ENCODE measurements around the gene OTUB2.
A peak's percentile ranks its signal among the peaks of the same experiment; 100 is the strongest.

Gene OTUB2

GRCh38 chr14:94042433-94043091 is 16.4 kb downstream of the OTUB2 start:
- DNase-seq = no peak

- no peak for DNase-seq
Observed at GRCh38 chr14:94043111-94043755, 17.1 kb downstream of the OTUB2 start.

GRCh38 chr14:94043756-94044475 is 17.8 kb downstream of the OTUB2 start:
- DNase-seq = no peak

GRCh38 chr14:94044476-94045091 is 18.4 kb downstream of the OTUB2 start:
- DNase-seq = no peak

GRCh38 chr14:94045101-94045500 is 19.0 kb downstream of the OTUB2 start:
- DNase-seq = no peak

- DNase-seq = no peak
Observed at GRCh38 chr14:94045563-94046345, 19.6 kb downstream of the OTUB2 start.

- no peak for DNase-seq
Observed at GRCh38 chr14:94046696-94047250, 20.6 kb downstream of the OTUB2 start.

- no peak for DNase-seq
Observed at GRCh38 chr14:94047581-94047980, 21.4 kb downstream of the OTUB2 start.

GRCh38 chr14:94048691-94049624 is 22.8 kb downstream of the OTUB2 start:
- DNase-seq = peak; percentile 77

GRCh38 chr14:94049625-94050023 is 23.5 kb downstream of the OTUB2 start:
- no peak for DNase-seq

GRCh38 chr14:94050231-94050880 is 24.2 kb downstream of the OTUB2 start:
- no peak for DNase-seq

- no peak for DNase-seq
Observed at GRCh38 chr14:94051115-94051514, 25.0 kb downstream of the OTUB2 start.

GRCh38 chr14:94051779-94052178 is 25.6 kb downstream of the OTUB2 start:
- no peak for DNase-seq

GRCh38 chr14:94052199-94052598 is 26.1 kb downstream of the OTUB2 start:
- peak; percentile 32 for DNase-seq

- DNase-seq = no peak
Observed at GRCh38 chr14:94052662-94053061, 26.5 kb downstream of the OTUB2 start.

GRCh38 chr14:94054401-94054800 is 28.3 kb downstream of the OTUB2 start:
- DNase-seq = no peak

- no peak for DNase-seq
Observed at GRCh38 chr14:94054936-94055335, 28.8 kb downstream of the OTUB2 start.

GRCh38 chr14:94056579-94057308 is 30.6 kb downstream of the OTUB2 start:
- no peak for DNase-seq

GRCh38 chr14:94058128-94058673 is 32.1 kb downstream of the OTUB2 start:
- DNase-seq = no peak

- DNase-seq = no peak
Observed at GRCh38 chr14:94058674-94059138, 32.6 kb downstream of the OTUB2 start.

Measured in NCI-H146 (cell line).